Astrocyte (in vitro differentiated cells and primary cell): ENCODE measurements around the gene SGTA.

ENCODE experiments used
- EZH2 ChIP-seq: IDR thresholded peaks from 2 replicates; pipeline ENCODE4 v1.6.1; 2012; ENCODE audit warnings: mild to moderate bottlenecking, low read length, inconsistent platforms; ENCODE audit not compliant: insufficient read depth
- TF ChIP-seq, protein P1 (sequence below): IDR thresholded peaks from 2 replicates; pipeline ENCODE4 v1.5.1; 2011; ENCODE audit warnings: low read depth, mild to moderate bottlenecking, inconsistent platforms, low read length, moderate library complexity; ENCODE audit not compliant: insufficient read depth

DNA sequence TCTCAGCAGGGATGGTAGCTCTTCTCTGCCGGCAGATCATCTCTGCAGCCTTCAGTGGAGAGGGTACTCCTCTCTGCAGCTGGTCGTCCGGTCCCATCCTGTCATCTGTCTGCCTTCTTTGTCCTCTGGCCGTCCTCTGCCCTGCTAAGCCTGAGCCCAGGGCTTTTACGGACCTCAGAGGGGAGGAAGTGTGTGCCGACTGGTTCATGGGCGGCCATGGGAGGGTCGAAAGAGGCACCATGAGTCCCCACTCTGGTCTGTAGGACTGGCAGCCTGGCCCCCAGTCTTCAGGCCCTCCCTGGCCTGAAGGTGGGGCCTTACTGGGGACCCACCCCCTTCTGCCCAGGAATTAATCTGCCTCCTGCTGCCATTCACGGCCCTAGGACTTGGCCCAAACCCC, 40.6 kb upstream of the SGTA start:
- TF ChIP-seq, protein P1, sequence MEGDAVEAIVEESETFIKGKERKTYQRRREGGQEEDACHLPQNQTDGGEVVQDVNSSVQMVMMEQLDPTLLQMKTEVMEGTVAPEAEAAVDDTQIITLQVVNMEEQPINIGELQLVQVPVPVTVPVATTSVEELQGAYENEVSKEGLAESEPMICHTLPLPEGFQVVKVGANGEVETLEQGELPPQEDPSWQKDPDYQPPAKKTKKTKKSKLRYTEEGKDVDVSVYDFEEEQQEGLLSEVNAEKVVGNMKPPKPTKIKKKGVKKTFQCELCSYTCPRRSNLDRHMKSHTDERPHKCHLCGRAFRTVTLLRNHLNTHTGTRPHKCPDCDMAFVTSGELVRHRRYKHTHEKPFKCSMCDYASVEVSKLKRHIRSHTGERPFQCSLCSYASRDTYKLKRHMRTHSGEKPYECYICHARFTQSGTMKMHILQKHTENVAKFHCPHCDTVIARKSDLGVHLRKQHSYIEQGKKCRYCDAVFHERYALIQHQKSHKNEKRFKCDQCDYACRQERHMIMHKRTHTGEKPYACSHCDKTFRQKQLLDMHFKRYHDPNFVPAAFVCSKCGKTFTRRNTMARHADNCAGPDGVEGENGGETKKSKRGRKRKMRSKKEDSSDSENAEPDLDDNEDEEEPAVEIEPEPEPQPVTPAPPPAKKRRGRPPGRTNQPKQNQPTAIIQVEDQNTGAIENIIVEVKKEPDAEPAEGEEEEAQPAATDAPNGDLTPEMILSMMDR: no peak
- TF ChIP-seq EZH2: no peak
